Activated gamma-delta T cell (primary cell): Measurements from ENCODE around the gene GNAZ.

Source experiments
- DNase-seq: peaks from one replicate; lab custom pipeline; 2025; lab: John Stamatoyannopoulos, UW

The GNAZ gene

DNA sequence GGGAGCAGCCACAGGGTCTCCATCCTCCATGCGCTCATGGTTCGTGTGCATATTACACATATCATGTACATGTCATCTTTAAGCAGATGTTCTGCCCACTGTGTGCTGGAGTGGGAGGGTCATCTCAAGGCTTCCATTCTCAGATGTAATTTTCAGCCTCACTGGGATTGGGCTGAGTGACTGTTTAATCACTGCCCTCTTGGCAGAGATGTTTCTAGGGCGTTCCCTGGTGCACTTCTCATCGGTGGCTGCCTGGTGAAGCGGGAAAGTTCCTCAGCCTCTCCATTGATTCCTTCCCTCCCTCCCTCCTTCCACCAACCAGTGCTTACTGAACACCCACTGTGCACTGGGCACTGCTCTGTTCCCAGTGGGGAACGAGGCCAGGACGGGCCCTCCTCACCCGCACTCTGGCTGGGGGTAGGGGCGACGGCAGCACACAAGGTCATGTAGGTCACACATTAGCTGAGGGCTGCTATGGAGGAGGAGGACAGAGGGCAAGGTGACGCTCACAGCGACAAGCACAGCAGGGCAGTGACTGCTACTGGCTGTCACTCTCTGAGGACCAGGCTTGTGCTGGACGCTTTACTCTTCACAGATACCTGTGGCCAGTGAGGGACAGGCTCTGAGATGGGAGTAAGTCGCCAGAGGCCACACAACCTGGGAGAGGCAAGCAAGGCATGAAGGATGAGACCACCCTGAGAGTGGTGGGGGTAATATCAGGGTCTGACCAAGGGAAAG is 22.9 kb downstream of the GNAZ start:
- no peak for DNase-seq

- DNase-seq: no peak
These were observed 23.9 kb downstream of the GNAZ start for GRCh38 chr22:23094260-23094659.

DNA sequence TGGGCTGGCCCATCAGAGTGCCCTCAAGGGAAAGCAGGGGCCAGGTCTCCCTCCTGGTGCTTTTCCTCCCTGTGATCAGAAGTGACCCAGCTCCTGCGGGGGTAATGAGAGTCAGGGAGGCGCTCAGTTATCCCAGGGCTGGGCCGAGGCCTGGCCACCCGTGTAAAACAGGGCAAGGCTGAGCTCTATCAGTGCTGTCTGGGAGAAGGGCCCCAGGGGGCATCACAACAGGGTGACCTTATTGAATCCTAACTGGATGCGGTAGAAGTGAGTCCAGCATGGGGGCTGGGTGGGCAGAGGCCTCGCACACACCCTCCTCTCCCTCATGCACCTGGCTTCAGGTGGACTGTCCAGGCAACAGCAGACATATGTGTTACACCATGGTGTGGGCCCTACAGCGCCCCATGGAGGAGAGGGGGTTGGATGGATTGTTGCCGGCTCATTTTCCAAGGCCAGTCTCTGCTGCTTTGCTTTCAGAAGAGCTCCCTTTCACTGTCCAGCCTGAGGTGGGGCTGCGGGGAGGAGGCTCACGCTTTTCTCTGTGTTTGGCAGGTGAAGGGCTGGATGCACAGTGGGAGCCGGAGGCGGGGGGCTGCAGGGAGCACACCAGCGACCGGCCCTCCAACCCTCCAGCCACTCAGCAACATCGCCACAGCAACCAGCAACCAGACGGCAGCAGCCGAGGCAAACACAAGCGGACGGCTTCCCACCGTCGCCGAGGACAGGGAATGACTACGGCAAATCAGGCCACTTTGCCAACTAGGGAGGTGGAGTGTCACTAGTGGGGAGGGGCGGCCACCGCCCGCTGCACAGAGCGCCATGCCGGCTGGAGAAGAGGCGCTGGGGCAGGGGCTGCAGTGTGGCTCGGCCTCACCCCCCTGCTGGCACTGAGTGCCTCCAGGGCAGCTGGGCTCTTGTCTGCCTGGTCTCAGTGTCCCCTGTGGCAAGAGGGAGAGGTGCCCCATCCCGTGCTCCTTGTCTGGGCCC is 24.7 kb downstream of the GNAZ start:
- DNase-seq: no peak

- DNase-seq: no peak
These were observed 25.5 kb downstream of the GNAZ start for GRCh38 chr22:23095733-23096342.

- DNase-seq: no peak
These were observed 27.3 kb downstream of the GNAZ start for GRCh38 chr22:23097412-23098229.

DNA sequence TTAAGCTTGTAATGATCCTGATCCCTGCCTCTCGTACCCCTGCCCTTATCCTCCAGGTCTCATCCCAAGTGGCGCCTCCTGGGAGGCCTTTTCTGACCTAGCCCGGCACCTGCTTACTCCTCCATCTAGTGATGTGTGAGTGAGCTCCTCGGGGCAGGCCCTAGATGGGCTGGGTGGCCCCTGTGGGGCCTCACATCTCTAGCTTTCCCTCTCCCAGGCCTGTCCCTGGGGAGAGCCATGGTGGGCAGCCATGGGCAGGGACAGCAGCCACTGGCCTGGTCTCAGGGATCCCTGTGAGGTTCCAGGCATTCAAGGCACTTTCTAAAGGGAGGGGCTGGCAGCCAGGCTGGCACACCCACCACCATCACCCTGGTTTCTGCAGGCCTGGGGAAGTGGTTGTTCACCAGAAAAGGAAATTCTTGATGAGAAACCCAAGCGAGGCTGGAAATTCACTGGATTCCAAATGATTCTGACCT is 27.9 kb downstream of the GNAZ start:
- no peak for DNase-seq

GRCh38 chr22:23098718-23099530 is 28.6 kb downstream of the GNAZ start:
- DNase-seq: no peak

- DNase-seq: no peak
These were observed 29.1 kb downstream of the GNAZ start for GRCh38 chr22:23099531-23099804.

DNA sequence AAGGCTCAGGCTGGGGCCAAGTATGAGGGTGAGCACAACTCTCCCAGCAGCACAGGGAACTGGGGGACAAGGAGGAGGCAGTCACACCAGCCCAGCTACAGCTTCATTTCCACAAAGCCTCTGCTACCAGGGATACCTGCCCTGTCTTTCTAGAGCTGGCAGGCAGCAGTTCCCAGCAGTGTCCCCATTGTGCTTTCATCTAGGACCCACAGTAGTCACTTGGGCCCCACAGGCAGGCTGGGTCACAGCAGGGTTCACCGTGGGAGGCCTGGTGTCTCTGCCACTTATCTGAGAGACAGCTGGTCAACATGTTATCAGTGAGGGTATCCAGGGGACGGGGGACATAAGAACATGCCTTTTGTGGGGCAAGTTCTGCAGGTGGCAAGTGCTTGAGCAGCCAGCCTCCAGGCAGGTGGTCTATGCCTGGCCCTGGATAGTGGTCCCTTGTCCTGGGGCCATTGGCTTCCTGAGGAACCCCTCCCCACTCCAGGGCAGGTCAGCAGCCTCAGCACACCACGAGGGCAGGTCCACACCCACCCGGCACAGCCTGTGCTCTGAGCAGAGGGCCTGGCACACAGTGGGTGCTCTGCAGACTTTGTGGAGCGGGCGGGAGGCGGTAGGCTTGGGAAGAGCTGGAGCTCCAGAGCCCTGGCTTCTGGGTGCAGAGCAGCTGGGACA is 29.9 kb downstream of the GNAZ start:
- no peak for DNase-seq

DNA sequence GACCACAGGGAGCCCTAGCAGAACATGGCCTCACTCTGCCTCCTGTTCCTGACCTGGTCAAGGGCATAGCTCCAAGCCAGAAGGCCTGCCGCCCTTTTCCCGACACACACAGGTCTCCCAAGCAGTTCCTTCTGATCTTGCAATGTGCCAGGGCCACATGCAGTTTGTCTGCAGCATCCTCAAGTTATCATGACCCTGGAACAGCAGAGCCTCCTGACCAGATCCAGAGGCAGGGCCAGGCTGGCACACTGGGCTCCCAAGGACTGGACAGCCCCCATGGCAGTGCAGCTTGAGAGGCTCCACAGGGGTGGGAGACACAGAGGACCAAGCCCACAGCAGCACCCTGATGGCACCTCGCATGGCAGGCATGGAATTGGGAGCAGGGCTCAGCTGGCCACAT is 31.2 kb downstream of the GNAZ start:
- DNase-seq: no peak

DNA sequence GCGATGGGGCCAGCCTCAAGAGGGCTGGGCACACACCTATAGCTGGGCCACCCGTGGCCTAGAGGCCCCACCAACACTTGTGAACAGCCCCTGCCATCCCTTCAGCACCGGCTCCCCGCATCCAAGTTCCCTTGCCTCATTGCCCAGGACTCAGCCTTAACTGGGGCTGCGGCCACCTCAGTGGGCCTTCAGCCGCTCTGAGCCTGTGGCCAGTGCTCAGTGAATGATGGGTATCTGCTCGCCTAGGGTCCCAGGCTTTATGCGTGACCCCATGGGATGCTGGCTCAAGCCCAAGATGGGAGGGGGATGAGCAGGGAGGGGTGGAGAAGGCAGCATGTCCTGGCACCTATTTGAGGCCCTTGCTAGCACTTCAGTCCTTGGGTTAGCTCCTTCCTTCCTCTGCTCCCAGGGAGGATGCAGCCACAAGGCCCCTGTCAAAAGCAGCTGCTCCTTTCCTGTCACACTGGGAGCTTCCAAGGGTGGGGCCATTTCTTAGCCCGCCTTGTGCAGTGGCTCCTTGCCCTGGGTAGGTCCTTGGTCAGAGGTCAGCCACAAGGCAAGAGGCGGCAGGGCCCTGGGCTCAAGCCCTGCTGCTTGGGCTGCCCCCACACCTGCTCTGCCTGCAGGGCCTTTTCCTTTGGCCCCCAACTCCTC is 31.8 kb downstream of the GNAZ start:
- no peak for DNase-seq

- no peak for DNase-seq
These were observed 32.5 kb downstream of the GNAZ start for GRCh38 chr22:23102776-23103175.

DNA sequence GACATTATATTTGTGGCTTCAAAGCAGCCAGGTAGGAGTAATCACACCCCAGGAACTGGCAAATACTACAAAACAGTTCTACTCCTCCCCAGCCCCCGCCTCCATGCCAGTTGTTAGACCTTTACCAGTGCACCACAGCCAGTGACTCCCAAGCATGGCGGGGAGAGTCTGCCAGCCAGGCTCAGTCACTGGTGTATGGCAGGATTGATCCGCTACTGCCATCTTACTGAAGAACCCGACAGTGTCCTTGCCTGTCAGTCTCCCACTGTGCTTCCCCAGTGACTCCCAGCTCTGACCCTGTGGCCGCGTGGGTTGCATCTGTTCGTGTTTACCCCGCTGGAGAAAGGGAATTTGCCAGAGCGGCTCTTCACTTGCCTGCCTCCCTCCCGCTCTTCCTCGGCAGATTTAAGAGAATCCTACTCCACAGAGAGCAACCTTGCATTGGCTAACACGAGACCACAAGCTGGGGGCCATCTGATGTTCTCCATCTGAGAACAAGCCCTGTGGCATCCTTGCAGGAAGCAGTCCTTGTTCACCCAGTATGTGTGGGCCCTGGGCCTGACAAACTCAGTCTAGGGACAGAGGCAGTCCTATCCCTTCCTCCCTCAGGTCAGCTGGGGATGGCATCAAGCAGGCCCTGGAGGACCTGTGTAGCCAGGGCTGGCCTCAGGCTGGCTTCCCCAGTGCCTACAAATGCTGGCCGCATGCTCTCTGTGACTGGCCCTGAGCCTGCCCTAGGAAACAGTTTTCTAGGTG is 33.1 kb downstream of the GNAZ start:
- DNase-seq: no peak

GRCh38 chr22:23104187-23104971 is 34.1 kb downstream of the GNAZ start:
- no peak for DNase-seq

- no peak for DNase-seq
These were observed 35.0 kb downstream of the GNAZ start for GRCh38 chr22:23105304-23105703.

DNA sequence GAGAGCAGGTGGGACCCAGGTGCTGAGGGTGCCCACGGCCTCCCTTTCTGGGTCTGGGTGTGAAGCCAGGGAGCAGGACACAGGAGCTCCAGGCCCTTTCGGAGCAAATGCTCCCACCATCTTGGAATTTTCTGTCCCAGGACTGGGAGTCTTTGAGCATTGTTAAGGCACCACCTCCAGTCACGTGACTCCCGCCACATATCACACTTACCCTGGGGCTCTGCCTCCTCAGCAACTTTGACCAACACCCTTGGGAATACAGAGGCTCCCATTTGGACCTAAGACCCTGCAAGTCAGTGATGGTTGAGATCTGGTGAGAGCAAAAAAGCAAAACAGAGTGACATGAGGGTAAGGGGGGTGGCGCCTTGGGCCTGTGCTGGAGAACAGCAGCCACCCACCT is 35.6 kb downstream of the GNAZ start:
- no peak for DNase-seq

GRCh38 chr22:23106344-23106743 is 36.0 kb downstream of the GNAZ start:
- DNase-seq: no peak

GRCh38 chr22:23106906-23107367 is 36.6 kb downstream of the GNAZ start:
- no peak for DNase-seq
